Suprapubic skin (tissue), 3 donors: ENCODE results near the gene AADACL2.

Source experiments
- POLR2AphosphoS5 ChIP-seq, 3 donors: sonication (generic); formaldehyde crosslinking; IDR thresholded peaks; one replicate each; pipeline ENCODE4 v1.6.1; 2017; ENCODE audit warnings: antibody characterized with exemption in 3 of 3
- TF ChIP-seq, protein P1 (sequence below), 2 donors: fragments of 200-600 bp in 1 of 2; fragments of 450-650 bp in 1 of 2; sonication (generic) in 1 of 2; IDR thresholded peaks; one replicate each; pipeline ENCODE4 v1.5.1; 2016 to 2019; ENCODE audit warnings: antibody characterized with exemption in 2 of 2, mild to moderate bottlenecking in 1 of 2, moderate library complexity in 1 of 2

DNA sequence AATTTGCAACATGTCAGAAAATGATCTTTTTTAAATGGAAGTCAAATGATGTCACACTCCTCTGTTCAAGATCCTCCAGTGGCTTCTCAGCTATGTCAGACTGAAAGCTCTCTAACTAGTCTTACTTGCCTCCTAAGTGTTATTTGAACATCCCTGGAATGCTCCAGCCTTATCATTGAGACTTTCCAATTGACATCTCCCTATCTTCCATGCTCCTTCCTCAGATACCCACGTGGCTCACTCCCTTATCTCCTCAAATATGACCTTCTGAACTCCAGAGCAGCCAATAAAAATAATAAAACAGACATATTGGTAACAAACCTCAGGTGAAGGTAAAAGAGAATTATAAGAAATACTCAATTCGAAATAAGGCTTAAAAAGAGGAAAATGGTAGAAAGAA, 54.7 kb downstream of the AADACL2 start:
- TF ChIP-seq, protein P1, sequence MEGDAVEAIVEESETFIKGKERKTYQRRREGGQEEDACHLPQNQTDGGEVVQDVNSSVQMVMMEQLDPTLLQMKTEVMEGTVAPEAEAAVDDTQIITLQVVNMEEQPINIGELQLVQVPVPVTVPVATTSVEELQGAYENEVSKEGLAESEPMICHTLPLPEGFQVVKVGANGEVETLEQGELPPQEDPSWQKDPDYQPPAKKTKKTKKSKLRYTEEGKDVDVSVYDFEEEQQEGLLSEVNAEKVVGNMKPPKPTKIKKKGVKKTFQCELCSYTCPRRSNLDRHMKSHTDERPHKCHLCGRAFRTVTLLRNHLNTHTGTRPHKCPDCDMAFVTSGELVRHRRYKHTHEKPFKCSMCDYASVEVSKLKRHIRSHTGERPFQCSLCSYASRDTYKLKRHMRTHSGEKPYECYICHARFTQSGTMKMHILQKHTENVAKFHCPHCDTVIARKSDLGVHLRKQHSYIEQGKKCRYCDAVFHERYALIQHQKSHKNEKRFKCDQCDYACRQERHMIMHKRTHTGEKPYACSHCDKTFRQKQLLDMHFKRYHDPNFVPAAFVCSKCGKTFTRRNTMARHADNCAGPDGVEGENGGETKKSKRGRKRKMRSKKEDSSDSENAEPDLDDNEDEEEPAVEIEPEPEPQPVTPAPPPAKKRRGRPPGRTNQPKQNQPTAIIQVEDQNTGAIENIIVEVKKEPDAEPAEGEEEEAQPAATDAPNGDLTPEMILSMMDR (IDR thresholded peaks at IDR 0.05): no peak
- TF ChIP-seq POLR2AphosphoS5 (IDR thresholded peaks at IDR 0.05): no peak
